GM18870 (cell line): Measurements from ENCODE around the gene EYS.

Source experiments
- ATAC-seq: cut with Tn5 transposase; IDR thresholded peaks from one replicate; pipeline ENCODE4 v1.9.1; 2021; ENCODE audit warnings: moderate library complexity; ENCODE audit not compliant: unreplicated experiment

Gene EYS

DNA sequence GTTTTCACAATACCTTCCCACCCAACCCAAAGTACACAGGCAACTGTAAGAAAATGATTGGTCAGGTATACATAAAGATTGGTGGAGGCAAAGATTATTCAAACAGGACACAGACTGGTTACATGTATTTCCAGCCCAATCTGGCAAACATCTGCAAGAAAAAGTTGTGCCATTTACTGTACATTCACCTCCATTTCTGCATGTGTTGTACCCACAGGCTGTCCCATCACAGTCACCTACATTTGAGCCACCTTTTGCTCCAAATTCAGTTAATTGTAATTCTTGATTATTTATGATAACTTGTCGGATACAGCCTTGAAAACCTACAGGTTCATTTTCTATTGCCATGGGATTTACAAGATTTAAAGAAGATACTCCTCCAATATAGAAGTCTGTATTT, 1985.8 kb downstream of the EYS start:
- ATAC-seq, result no peak

DNA sequence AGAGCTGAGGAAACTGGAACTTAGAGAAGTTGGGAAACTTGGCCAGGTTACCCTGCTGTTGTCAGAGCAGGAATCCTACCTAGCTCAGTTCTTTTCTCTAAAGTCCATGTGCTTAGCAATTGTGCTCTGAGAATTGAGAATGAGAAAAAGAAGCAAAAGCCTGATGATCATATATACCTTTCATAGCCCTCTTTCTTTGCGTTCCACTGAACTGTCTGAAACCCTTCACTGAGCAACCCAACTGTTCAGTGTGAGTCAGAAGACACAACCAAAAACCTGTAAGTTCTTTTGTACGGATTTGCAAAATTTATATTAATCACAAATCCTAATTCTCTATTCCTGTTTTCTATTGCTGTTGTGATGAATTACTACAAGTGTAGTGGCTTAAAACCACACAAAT, 1990.9 kb downstream of the EYS start:
- no peak for ATAC-seq

DNA sequence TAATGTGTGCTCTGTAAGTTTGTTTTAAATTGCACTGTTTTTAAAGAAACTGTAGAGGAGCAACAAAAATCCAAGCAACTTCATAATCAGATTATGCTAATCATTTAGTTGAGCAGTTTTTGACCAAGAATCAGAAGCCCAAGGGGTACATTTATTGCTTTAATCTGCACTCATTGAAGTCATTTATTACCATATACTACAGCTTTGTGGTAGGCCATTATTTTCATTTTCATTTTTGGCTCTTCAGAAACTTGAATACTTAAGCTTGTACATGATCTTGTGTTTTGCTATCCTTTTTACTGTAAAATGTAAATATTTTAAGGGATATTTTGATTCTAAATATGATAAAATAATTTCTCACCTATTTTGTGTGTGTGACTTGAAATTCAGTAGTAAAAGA, 1992.9 kb downstream of the EYS start:
- no peak for ATAC-seq

DNA sequence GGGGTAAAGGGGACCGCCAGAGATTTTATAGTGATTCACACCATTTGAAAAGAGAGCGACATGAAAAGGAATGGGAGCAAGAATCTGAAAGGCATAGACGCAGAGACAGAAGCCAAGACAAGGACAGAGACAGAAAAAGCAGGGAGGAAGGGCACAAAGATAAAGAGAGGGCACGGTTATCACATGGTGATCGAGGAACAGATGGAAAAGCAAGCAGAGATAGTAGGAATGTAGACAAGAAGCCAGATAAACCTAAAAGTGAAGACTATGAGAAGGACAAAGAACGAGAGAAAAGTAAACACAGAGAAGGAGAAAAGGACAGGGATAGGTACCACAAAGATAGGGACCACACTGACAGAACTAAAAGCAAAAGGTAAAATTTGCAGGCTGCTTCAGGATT, 1993.7 kb downstream of the EYS start:
- no peak for ATAC-seq

DNA sequence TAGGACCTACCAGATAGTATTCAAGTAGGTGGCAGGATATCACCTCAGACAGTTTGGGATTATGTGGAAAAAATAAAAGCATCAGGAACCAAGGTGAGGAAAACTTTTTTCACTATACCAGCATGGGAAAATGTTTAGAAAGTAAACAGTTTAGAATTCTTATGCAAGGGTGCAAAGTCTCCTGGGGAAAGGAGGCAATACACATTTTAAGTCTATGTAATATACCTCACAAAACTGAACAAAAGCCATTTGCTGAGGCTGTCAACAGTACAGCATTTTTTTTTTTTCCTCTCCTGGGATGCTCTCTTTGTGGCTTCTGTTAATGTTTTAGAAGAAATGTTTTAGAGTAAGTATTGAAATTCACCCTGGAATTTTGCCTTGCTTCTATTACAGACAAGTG, 1997.9 kb downstream of the EYS start:
- no peak for ATAC-seq

DNA sequence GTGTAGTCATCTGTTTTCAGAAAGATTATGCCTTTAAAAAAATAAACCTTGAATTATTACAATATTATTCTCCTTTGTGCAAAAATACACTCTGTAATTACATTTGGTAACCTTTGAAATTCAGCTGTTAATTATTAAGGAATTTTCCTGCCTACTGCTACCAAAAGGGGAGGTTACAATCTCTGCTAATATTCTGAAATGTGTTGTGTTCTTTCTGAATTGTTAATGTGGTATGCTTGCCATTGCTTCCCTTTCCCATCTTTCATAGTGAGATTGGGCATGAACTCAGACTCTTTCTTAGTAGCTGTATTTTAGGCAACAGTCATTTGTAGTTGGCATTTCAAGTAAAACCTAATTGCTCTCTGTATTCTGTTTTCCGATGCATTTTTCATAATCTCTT, 1998.4 kb downstream of the EYS start:
- no peak for ATAC-seq

DNA sequence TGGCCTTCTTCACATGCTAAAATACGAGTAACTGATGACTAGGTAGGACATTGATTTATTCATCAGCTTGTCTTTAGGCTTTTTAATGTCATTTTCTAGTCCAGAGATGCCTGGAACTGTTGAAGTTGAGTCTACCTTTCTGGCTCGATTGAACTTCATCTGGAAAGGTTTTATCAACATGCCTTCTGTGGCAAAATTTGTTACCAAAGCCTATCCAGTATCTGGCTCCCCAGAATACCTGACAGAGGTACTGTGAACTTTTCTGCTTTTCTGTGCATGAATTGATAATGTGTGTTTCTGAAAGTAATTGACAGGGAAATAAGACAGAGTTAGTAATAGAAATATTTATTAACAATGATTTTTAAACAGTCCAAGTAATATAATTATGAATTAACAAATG, 2000.4 kb downstream of the EYS start:
- no peak for ATAC-seq

DNA sequence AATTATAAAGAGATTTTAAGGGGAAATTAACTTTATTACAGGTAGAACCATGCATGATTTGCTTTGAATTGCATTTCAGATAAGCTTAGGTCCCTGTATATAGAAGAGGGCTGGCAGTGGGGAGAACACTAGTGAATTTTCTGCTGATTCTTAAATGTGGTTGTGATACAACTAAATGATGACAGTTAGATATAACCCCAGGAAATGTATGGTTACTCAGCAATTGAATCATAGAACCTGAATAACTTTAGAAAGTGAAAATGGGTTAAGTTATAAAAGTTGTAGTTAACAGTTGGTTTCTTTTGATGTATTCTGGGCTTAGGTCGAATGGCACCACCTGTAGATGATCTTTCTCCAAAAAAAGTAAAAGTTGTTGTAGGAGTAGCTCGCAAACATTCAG, 2001.3 kb downstream of the EYS start:
- no peak for ATAC-seq

DNA sequence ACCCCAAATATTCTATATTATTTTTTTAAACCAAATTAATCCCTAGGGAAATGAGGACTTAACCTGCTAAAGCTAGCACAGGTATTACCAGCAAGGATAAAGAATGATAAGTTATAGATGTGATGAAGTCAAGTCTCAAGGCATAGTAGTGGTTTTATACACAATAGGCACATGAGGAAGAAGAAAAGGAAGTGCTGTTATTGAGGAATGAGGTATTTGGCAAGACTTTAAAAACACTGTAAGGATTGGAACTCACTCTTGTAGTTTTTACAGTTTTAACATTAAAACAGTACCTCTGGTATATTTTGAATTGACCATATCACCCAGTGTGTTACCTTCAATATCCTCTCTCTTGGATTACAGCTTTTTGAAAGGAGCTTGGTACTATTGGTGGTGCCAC, 2016.8 kb downstream of the EYS start:
- ATAC-seq, result no peak

DNA sequence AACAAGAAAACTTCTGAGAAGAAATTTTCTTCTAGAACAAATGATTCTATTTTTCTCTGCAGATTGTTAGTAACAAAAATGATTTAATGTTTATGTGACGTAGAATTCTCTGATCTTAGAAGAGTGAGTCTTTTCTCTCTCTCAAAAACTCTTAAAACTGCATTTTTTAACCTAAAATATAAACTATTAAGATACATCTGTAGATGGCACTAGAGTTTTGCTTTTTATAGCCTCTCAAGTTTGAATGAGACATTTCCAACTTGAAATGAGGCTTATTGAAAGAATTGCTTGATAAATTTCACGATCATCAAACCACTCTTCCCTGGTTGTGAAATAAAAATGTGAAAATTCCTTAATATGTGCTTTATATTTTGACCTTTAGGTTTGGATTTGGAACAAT, 2017.6 kb downstream of the EYS start:
- no peak for ATAC-seq

DNA sequence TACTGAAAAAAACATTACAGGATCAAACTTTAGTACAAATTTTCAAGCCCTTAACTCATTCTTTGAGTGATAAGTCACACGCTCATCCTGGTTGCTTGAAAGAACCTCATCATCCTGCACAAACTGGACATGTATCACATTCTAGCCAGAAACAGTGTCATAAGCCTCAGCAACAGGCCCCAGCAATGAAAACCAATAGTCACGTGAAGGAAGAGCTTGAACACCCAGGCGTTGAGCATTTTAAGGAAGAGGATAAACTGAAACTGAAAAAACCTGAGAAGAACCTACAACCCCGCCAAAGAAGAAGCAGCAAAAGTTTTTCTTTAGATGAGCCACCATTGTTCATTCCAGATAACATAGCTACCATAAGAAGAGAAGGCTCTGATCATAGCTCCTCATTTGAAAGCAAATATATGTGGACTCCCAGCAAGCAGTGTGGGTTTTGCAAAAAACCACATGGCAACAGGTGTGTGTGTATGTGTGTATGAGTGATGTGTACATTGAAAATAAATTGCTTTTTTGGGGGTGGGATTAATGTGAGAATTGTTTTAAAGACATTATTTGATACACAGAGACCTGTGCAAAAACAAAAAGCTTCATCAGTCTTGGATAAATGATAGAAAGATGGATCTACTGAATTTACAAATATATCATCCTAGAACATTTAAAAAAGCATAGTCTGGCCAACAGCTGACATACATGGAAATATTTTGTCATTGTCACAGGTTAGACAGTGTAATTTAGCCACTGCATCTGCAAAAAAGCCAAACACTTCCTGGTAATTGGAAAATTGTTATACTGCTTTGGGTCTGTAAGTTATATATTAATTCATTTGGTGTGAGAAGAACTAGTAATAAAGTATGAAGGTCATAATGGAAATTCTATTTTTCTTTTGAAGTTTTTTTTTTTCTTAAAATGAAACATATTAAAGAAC, 2021.3 kb downstream of the EYS start:
- peak; percentile 82 for ATAC-seq

DNA sequence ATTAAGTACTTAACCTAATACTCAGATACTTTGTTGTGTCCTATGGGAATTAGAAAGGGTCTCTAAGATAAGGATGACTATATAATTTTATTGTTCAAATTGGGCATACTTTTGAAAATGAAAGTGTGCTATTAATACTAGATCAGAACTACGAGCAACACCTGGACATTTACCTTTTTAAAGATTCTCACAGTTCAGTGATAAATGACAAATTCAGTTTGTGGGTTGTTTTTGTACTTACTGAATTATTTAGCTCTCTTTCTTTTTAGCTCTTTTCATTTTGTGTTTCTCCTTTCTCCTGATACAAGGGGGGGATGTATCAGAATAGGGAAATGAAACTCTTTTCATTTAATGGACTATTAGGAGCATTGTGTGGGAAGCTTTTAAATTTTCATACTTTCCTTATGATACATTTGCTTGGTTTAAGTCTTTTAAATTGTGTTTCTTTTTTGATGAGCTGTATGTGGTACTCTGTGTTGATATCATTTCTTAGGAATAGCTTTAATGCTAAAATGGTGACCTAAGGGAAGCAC, 2023.9 kb downstream of the EYS start:
- no peak for ATAC-seq

DNA sequence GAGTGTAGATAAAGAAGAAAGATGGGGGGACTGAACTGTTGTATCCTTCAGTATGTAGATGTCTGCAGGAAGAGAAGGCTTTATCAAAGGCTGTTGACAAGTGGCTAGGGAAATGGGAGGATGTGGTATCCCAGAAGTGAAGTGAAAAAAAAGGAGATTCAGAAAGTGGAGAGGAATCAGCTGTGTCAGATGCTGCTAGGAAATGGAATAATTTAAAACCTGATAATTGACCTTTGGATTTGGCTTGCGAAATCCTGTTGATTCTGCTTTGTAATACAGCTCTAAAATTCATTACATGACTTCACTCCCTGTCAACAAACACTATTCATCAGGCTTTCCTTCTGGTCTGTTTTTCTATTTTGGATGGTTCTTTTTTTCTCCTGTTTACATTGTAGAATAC, 2029.7 kb downstream of the EYS start:
- no peak for ATAC-seq

DNA sequence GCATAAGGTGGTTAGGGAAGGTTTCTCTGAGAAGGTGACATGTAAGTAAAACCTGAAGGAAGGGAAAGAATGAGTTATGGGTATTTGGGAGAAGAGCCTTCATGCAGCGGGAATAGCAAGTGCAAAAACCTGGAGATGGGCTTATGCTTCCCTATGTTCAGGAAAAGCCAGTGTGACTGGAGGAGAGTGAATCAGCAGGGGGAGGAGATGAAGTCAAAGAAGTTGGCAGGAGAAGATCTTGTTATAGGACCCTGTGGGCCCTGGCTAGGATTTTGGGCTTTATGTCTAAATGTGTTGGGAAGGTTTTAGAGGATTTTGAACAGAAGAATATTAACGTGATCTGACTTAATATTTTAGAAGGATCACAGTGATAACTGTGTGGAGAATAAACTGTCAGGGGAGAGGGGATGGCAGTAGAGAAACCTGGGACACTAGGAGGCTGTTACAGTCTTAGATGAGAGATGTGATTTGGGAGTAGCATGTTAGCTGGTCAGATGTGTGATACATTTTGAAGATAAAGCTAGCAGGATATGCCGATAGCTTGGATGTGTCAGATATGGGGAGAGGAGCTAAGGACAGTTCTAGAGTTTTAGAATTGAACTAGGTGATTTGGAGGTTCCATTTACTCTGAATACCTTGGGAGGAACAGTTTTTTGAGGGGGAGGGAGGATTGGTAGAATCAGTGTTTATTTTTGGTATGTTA, 2030.5 kb downstream of the EYS start:
- no peak for ATAC-seq

DNA sequence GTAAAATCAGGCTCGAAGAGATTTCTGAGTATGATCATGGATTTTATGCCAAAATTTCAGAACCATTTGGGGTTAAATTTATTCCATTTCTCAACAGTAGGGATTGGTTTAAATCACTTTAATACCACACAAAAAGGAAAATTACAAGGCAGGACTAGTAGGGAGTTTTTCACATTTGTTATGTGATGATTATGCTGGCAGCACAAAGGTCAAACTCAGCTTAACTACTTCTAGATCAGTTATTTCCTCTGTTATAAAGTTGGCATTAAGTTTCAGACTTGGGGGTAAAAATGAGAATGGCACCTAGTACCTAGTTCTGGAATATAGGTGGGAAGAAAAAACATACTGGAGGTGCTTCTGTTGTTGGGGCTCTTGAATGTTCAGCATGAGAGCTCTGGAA, 2031.9 kb downstream of the EYS start:
- no peak for ATAC-seq

DNA sequence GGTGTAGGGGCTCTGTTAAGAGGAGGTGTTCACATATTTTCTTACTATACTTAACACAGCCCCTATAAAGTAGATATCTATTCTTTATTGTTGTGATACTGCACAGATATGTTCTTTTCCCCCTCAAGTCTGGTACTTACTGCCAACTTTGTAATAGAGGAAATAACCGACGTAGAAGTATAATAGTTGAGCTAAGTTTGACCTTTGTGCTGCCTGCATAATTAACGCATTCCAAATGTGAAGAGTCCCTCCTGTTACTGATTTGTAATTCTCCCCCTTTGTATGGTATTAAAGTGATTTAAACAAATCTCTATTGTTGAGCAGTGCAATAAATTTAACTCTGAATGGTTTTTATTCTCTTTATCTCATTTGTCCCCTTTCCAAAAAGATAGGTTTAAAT, 2032.4 kb downstream of the EYS start:
- ATAC-seq, result no peak

DNA sequence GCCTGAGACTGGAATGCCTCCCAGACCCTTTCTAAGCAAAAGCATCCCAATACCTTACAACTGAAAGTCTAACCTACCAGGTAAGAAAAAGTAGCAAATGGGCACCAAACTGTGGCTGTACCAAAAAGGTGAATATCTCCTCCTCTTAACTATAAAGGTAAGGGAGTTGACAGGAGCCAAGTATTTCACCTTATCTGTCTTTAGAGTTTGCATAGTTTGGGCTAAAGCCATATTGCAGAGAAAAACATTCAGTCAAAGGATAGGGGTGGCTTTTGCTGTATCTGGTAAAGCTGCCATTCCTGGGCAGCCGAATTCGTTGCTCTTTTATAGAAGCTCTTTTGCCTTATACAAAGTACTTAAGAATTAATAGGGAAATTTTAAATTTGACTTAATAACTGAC, 2033.3 kb downstream of the EYS start:
- ATAC-seq, result no peak

DNA sequence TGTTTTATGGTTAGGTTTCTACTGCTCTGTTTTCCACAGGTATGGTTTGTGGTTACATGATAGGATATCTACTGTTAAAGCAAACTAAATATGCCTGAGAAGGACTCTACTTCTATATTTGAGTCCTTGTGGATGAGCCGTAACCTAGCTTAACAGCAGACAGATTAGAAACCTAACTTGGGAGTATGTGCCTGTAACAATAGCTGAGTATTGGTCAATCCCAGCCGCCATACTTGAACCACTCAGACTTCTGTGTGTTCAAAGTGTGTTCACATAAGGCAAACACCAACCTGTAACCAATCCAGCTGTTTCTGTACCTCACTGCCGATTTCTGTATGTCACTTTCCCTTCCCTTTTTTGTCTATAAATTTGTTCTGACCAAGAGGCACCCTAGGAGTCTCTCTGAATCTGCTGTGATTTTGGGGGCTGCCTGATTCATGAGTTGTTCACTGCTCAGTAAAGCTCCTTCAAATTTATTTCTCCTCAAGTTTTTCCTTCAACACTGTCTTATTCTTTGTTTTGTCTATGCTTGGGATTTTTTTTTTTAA, 2034.4 kb downstream of the EYS start:
- ATAC-seq, result no peak

DNA sequence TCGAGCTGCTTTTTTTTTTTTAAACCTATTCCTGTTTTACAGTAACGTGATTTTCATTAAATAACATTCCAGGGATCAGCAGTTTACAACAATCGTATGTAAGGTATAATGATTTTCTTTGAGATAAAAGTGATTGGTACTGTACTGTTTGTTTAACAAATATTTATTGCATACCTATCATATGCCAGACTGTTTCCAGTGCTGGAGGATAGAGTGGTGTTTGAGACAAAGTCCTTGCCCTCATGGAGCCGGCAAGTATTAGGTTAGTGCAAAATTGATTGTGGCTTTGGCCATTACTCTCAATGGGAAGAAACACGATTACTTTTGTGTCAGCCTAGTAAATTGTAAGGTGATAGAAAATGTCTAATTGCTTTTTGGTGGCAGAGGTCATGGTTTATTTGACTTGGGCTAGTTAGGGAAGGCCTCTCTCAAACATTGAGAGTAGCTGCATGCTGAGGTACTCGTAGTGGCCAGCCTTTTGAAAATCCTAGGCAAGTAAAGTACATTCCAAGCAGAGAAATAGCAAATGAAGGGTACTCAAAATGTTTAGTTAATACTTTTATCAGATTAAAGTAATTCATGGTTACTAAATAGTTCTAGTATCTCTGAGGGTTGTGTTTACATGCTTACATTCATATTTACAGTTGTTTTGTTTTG, 2035.8 kb downstream of the EYS start:
- no peak for ATAC-seq
